Osteoblast (primary cell): Measurements from ENCODE around the gene LNPEP. TPM values are rescaled to one million over a fixed set of nuclear protein-coding genes. Genes with fewer than 3 reads are reported as not detected.

Source experiments
- DNase-seq: peaks from one replicate; pipeline ENCODE4 v3.0.0; 2011; ENCODE audit warnings: low spot score, mixed read lengths; ENCODE audit not compliant: insufficient read length; ENCODE audit errors: missing footprints
- H2AFZ ChIP-seq: 2 replicates; pipeline ENCODE4 v1.6.0; 2011; ENCODE audit warnings: mild to moderate bottlenecking, low read length
- H3K27ac ChIP-seq: 2 replicates; pipeline ENCODE4 v1.5.1; 2011; ENCODE audit warnings: mild to moderate bottlenecking, low read depth, low read length, moderate library complexity
- H3K27me3 ChIP-seq: 2 replicates; pipeline ENCODE4 v1.6.0; 2012; ENCODE audit warnings: mild to moderate bottlenecking, control low read depth, inconsistent platforms, low read length, moderate library complexity; ENCODE audit not compliant: insufficient read depth
- H3K36me3 ChIP-seq: 2 replicates; pipeline ENCODE4 v1.5.1; 2011; ENCODE audit warnings: mild to moderate bottlenecking, low read length, control low read depth, moderate library complexity; ENCODE audit not compliant: insufficient read depth
- H3K4me1 ChIP-seq: 2 replicates; pipeline ENCODE4 v1.5.1; 2011; ENCODE audit warnings: mild to moderate bottlenecking, low read length, control low read depth, moderate library complexity; ENCODE audit not compliant: insufficient read depth
- H3K4me2 ChIP-seq: 2 replicates; pipeline ENCODE4 v1.6.0; 2011; ENCODE audit warnings: mild to moderate bottlenecking, low read length; ENCODE audit not compliant: insufficient read depth
- H3K4me3 ChIP-seq: fragments of 200-600 bp; sonication (generic); 3 replicates; pipeline ENCODE4 v1.5.1; 2012; ENCODE audit warnings: mild to moderate bottlenecking, low read length, inconsistent platforms; ENCODE audit not compliant: insufficient read depth
- H3K79me2 ChIP-seq: 2 replicates; pipeline ENCODE4 v1.6.0; 2012; ENCODE audit warnings: mild to moderate bottlenecking, low read length, control low read depth, inconsistent platforms; ENCODE audit not compliant: insufficient read depth
- H3K9me3 ChIP-seq: 2 replicates; pipeline ENCODE4 v1.5.1; 2011; ENCODE audit warnings: low read depth, low read length, control low read depth
- H4K20me1 ChIP-seq: 2 replicates; pipeline ENCODE4 v1.6.0; 2012; ENCODE audit warnings: mild to moderate bottlenecking, low read length, control low read depth; ENCODE audit not compliant: insufficient read depth
- total RNA-seq: library from RNA; depleted of rRNA; stranded (reverse); fragments of >200 nt; gene quantifications from 2 replicates; pipeline ENCODE4 v1.2.3, GENCODE V29; 2012
- TF ChIP-seq, protein P1 (sequence below): IDR thresholded peaks from 2 replicates; pipeline ENCODE4 v1.5.1; 2011; ENCODE audit warnings: mild to moderate bottlenecking, low read depth, low read length, moderate library complexity; ENCODE audit errors: extremely low read depth

Gene LNPEP
- total RNA-seq, 1 donor: 44.9 TPM

DNA sequence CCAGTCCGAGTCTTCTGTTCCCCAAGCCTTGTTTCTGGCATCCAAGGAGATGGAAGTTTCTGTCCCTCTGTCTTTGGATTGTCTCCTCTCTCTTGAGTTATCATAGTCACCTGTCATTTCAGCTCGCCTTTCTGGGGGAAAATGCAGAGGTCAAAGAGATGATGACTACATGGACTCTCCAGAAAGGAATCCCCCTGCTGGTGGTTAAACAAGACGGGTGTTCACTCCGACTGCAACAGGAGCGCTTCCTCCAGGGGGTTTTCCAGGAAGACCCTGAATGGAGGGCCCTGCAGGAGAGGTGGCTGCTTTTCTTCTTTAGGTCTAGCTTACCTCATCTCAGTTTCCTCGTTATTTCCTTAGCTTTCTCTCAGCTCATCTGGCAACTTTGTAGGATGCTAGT is 34.5 kb upstream of the LNPEP start:
- Histone ChIP-seq H3K27ac (no peak overlapping the region), H4K20me1 (no peaks in the 10 kb centered on the region), H3K9me3 (no peaks in the 10 kb centered on the region), H3K4me2 (no peak overlapping the region), H3K4me1 (no peaks in the 10 kb centered on the region), H3K79me2 (no peaks in the 10 kb centered on the region), H3K27me3 (no peaks in the 10 kb centered on the region), H3K4me3 (no peak overlapping the region), H2AFZ (no peak overlapping the region), H3K36me3 (peaks cover 4% of the 10 kb centered on the region)
- TF ChIP-seq, protein P1, sequence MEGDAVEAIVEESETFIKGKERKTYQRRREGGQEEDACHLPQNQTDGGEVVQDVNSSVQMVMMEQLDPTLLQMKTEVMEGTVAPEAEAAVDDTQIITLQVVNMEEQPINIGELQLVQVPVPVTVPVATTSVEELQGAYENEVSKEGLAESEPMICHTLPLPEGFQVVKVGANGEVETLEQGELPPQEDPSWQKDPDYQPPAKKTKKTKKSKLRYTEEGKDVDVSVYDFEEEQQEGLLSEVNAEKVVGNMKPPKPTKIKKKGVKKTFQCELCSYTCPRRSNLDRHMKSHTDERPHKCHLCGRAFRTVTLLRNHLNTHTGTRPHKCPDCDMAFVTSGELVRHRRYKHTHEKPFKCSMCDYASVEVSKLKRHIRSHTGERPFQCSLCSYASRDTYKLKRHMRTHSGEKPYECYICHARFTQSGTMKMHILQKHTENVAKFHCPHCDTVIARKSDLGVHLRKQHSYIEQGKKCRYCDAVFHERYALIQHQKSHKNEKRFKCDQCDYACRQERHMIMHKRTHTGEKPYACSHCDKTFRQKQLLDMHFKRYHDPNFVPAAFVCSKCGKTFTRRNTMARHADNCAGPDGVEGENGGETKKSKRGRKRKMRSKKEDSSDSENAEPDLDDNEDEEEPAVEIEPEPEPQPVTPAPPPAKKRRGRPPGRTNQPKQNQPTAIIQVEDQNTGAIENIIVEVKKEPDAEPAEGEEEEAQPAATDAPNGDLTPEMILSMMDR: peak; percentile 9
- DNase-seq: no peak

- no peak overlapping the region for H2AFZ ChIP-seq
- H3K9me3 ChIP-seq: no peaks in the 10 kb centered on the region
- TF ChIP-seq, protein P1: no peak
- H3K27ac ChIP-seq: no peak overlapping the region
- H3K79me2 ChIP-seq: no peaks in the 10 kb centered on the region
- no peak for DNase-seq
- no peaks in the 10 kb centered on the region for H3K4me1 ChIP-seq
- H3K27me3 ChIP-seq: no peaks in the 10 kb centered on the region
- H4K20me1 ChIP-seq: no peaks in the 10 kb centered on the region
- peaks cover 4% of the 10 kb centered on the region for H3K36me3 ChIP-seq
- no peak overlapping the region for H3K4me3 ChIP-seq
- H3K4me2 ChIP-seq: no peak overlapping the region
These were observed 34.0 kb upstream of the LNPEP start for GRCh38 chr5:96901841-96902240.

- Histone ChIP-seq H3K79me2 (no peaks in the 10 kb centered on the region), H3K4me3 (no peak overlapping the region), H3K27ac (no peak overlapping the region), H2AFZ (no peak overlapping the region), H3K27me3 (no peaks in the 10 kb centered on the region), H3K9me3 (no peaks in the 10 kb centered on the region), H3K4me1 (no peaks in the 10 kb centered on the region), H4K20me1 (no peaks in the 10 kb centered on the region), H3K4me2 (no peak overlapping the region), H3K36me3 (peaks cover 4% of the 10 kb centered on the region)
- no peak for DNase-seq
- TF ChIP-seq, protein P1: no peak
These were observed 33.0 kb upstream of the LNPEP start for GRCh38 chr5:96902876-96903275.

DNA sequence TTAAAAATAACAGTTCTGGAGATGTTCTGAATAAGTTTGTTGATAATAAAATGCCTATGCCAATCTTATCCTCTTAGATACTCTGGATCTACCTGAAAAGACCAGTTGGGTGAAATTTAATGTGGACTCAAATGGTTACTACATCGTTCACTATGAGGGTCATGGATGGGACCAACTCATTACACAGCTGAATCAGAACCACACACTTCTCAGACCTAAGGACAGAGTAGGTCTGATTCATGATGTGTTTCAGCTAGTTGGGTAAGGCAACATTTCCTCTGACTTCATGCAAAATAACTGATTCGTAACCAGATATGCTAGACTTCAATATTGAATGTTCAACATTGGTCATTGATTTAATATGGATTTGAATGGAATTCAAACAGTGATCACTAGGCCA is 32.6 kb upstream of the LNPEP start:
- no peak overlapping the region for H3K4me2 ChIP-seq
- H3K27ac ChIP-seq: no peak overlapping the region
- H3K36me3 ChIP-seq: peaks cover 4% of the 10 kb centered on the region
- no peaks in the 10 kb centered on the region for H3K4me1 ChIP-seq
- H2AFZ ChIP-seq: no peak overlapping the region
- no peaks in the 10 kb centered on the region for H3K79me2 ChIP-seq
- TF ChIP-seq, protein P1: no peak
- H3K9me3 ChIP-seq: no peaks in the 10 kb centered on the region
- no peaks in the 10 kb centered on the region for H4K20me1 ChIP-seq
- DNase-seq: no peak
- H3K4me3 ChIP-seq: no peak overlapping the region
- H3K27me3 ChIP-seq: no peaks in the 10 kb centered on the region
